Stimulated activated CD4-positive, alpha-beta T cell treated with anti-CD3 and anti-CD28 coated beads, Interleukin-15, amount 100 ng/mL, for 24 hours (primary cell): Measurements from ENCODE around the gene MRPL42.
"Not testable (repeated sequence)": the region's sequence is repeated elsewhere in the genome, so short reads cannot be mapped to it uniquely, and the experiment has no call there.

ENCODE experiments used
- DNase-seq: peaks from one replicate; pipeline ENCODE4 v3.0.0-alpha.2; 2020

Gene MRPL42

DNA sequence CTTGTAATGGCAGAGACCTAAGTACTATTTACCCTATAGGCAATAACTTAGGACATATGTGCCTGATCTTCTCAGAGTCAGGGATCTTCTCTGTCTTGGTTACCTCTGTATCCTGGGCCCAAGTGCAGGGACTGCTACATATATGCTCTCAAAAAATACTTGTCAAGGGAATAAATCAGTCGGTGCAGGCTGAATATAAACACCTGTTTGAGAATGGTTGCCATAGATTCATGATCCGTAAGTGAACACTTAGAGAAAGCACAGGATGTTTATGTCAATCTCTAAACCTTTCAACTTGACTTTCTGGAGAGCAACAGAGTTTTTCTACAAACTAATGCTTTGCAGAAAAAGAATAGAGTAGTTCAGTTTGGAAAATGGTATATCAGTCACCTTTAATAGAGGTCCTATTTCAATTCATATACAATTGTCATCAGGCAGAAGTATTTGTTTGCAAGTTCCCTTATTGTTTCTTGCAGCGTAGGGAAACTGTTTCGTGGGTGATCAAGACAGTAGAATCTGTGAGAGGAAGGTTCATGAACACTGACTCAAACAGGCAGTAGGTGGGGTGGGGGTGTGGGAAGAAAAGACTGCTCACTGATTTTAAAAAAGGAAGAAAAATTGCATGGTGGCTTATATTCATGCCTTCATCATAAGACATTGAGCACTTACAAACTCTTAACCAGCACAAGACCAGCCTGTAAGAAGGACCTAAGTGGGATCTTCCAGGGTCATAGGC lies 19.6 kb upstream of the MRPL42 start:
- peak; percentile 24 for DNase-seq

DNA sequence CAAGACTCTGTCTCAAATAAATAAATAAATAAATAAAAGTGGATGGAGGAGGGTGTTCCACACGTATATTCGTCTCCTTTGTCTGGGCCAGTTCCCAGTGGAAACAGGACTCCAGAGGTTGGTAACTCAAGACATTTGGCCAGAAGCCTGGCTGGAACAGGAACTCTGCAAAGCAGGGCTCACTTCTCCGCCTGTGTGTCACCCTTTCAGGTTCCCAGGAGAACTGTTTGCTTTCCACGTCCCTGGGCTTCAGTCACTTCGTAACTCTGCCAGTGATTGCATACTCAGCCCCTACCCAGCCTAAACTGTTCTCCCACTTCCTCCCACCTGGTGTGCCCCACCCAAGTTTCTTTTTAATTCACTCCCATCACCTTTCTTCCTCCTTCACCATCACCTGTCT lies 18.5 kb upstream of the MRPL42 start:
- no peak for DNase-seq

DNA sequence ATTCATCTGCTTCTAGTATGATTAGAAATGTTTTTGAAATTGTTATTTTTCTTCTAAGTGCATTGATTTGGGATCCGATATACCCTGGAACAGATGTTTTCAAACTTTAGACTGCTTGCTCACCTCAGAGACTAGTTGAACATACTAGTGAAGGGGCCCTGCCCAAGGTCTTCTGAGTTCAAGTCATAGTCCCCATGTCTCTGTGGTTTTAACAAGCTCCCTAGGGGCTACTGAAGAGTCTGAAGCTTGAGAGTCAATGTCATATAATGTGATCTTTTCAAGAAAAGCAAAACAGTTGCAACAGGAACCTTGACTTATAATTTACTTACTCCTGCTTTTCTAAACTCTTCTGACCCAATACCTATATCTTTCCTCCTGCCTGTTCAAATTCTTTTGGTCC lies 18.0 kb upstream of the MRPL42 start:
- no peak for DNase-seq

DNA sequence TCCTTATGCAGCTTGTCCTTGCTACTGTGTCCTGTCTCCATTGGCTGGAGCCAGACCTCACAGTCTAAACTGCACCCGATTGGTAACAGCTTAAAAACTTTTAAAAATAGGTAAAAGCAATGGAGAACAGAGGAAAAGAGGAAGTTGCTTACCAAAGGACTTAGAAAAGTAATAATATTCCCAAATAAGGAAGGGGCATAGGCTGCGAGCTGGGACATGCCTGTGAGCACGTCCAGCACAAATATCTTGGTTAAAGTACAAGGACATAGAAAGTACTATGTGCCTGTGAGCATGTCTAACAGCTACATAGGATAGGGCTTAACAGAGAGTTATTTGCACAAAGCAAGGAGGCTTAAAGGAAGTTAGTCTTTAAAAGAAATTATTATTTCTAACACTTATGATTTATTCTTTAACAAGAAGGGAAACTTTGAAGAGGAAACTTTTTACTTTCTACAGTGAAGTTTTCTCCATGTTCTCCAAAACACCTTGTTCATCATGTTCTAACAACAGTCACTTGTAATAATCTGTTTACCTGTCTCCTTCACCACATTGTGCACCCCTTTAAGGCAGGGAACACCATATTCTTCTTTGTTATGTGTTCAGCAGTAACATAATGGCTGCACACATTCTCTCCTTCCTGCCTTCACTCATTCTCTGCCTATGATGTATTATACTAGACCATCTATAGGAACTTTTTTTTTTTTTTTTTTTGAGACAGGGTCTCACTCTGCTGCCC lies 15.7 kb upstream of the MRPL42 start:
- no peak for DNase-seq

DNA sequence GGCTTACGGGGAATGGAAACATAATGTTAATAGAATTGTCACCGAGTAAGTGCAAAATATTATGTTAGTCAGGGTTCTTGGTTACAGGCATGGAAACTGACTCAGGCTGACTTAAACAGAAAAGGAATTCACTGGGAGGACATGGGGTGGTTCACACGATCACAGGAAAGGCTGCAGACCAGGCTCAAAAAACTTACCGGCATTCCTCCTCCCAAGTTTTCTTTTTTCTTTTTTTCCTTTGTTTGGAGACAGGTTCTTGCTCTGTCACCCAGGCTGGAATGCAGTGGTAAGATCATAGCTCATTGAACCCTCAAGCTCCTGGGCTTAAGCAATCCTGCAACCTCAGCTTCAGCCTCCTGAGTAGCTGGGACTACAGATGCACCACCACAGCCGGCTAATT lies 13.7 kb upstream of the MRPL42 start:
- no peak for DNase-seq

DNA sequence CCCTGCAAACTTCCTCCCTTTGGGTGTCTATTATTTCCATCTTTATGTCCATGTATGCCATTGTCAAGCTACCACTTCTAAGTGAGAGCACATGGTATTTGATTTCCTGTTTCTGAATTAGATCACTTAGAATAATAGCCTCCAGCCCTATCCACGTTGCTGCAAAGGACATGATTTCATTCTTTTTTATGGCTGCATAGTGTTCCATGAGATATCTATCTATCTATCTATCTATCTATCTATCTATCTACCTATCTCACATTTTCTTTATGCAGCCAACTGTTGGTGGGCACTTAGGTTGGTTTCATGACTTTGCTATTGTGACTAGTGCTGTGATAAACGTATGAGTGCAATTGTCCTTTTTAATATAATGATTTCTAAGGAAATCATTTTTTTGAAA lies 11.2 kb upstream of the MRPL42 start:
- no peak for DNase-seq

DNA sequence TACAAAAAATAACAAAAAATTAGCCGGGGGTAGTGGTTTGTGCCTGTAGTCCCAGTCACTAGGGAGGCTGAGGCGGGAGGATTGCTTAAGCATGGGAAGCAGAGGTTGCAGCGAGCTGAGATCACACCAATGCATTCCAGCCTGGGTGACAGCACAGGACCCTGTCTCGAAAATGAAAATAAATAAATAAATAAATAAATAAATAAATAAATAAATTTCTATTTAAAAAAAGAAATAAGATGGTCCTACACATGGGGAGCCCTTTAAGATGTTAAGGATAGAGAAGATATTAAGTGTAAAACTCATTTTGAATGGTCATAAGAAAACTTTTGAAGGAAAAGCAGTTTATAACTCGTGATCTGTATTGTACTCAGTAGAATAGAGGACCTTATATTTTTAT lies 8.2 kb upstream of the MRPL42 start:
- no peak for DNase-seq

DNA sequence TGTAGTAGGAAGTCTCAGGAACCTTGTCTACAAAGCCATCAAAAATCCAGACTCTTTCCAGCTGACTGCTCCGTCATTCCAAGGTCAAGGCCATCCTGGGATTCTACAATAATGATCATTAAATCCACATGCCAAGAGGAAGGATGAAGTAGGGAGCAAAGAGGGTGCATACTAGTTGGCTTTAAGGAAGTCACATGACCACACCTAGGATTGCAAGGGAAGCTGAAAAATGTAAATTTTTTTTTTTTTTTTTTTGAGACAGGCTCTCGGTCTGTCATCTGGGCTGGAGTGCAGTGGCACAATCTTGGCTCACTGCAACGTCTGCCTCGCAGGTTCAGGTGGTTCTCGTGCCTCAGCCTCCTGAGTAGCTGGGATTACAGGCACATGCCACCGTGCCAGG lies 7.3 kb upstream of the MRPL42 start:
- DNase-seq = no peak

DNA sequence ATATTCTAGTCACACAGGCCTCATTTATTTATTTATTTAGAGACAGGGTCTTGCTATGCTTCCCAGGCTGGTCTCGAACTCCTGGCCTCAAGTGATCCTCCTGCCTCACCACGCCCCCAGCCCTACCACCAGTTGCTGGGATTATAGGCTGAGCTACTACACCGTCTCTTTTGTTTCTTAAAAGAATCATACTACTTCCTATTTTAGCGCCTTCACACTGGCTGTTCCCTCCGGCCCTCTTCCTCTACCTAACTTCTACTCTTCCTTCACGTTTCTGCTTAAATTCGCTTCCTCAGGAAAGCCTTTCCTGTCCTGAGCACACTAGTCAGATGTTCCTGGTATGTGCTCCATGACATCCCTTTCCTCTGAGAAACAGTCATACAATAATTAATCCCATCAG lies 6.4 kb upstream of the MRPL42 start:
- no peak for DNase-seq

DNA sequence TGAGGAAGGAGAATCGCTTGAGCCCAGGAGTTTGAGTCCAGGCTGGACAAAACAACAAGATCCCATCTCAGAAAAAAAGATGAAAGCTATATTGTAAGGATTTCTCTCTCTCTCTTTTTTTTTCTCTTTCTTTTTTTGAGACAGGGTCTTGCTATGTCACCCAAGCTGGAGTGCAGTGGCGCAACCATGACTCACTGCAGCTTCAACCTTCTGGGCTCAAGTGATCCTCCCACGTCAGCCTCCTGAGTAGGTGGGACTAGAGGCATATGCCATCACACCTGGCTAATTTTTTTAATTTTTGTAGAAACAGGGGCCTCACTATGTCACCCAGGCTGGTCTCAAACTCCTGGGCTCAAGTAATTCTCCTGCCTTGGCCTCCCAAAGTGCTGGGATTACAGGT lies 5.8 kb upstream of the MRPL42 start:
- DNase-seq = no peak

DNA sequence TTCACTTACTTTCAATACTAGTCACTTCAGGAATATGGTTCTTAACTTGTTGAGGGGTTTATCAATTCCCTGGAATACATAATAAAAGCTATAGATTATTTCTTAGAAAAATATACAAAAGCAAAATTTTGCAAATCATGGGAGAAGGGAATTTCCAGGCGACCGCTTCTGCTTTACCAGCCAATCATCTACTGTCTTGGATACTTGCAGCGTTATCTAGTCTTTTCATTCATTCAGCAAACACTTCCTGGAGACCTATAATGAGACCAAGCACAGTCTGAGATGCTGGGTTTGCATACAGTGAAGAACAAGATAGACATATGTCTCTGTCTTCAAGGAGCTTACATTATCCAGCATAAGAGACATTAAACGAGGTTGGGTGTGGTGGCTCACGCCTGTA lies 1.5 kb upstream of the MRPL42 start:
- DNase-seq = no peak

DNA sequence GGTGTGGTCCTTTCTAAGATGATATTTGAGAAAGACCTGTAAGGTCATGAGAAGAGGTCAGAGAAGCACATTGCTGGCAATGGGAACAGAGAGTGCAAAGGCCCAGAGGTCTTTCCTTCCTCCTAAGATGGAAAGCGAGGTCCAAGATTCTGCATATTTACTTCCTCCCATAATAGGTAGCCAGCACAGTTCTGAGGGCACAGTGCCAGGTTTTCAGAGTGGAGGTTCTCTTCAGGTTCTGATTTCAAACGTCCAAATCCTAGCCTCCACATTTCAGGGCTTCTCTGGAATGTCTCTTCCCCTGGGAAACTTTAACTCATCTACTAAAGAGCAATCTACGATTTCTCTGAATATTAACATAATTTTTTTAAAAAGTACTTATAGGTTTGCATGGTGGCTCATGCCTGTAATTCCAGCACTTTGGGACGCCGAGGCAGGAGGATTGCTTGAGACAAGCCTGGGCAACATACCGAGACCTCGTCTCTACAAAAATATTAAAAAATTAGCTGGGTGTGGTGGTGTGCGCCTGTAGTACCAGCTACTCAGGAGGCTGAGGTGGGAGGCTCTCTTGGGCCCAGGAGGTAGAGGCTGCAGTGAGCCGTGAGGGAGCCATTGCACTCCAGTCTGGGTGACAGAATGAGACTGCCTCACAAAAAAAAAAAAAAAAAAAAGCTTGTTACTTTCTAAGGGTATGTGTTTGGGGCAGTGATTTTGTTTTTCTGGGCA lies 526 bp upstream of the MRPL42 start:
- no peak for DNase-seq

DNA sequence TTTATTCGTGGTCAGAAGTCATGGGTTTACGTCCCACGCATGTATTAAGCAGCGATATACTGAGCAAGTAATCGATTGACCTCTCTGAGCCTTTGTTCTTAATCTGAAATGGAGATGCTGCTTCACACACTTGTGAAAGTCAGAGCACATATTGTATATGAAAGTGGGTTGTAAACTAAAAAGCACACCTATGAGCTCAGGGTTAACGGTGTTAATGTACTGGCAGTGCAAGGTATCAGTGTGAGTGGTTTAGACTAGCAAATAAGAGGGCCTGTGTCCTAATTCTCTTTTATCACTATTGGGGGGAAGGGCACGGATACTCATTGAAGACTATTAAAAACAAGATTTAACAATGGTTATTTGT lies 676 bp downstream of the MRPL42 start:
- no peak for DNase-seq

DNA sequence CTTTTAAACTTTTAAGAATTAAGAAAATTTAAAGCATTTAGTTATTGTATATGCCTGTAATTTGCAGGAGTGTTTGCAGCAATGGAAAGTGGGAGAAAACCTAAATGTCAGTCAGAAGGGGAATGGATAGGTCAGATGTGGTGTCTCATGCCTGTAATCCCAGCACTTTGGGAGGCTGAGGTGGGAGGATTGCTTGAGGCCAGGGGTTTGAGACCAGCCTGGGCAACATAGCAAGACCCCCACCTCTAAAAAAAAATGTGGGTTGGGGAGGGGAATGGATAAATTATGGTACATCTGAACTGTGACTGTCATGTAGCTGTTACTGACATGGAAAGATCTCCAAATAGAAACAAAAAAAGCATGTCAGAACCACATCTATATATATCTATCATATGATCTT lies 2.1 kb downstream of the MRPL42 start:
- DNase-seq = no peak

DNA sequence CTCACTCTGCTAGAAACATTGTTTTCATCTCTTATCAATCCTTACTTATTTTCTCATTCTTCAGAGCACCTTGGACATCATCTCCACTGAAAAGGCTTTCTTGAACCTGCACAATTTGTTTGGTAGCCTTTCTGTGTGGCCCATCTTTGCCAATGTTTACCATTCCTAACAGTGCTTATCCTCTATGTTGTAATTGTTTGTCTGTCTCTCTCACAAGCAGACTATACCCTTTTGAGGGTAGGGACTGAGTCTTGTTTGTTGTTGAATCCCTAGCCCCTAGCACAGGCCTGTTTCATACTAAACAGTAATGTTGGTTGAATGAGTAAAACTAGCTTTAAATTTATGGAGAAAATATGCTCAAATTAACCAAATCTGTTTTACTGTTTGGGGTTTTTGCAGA lies 9.2 kb downstream of the MRPL42 start:
- DNase-seq = no peak

DNA sequence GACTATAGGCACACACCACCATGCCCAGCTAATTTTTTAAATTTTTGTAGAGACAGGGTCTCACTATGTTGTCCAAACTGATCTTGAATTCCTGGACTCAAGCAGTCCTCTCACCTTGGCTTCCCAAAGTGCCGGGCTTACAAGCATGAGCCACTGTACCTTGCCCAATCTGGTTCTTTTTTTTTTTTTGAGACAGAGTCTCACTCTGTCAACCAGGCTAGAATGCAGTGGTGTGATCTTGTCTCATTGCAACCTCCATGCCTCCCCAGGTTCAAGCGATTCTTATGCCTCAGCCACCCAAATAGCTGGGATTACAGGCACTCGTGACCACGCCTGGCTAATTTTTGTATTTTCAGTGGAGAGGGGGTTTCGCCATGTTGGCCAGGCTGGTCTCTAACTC lies 15.4 kb downstream of the MRPL42 start:
- DNase-seq = no peak

DNA sequence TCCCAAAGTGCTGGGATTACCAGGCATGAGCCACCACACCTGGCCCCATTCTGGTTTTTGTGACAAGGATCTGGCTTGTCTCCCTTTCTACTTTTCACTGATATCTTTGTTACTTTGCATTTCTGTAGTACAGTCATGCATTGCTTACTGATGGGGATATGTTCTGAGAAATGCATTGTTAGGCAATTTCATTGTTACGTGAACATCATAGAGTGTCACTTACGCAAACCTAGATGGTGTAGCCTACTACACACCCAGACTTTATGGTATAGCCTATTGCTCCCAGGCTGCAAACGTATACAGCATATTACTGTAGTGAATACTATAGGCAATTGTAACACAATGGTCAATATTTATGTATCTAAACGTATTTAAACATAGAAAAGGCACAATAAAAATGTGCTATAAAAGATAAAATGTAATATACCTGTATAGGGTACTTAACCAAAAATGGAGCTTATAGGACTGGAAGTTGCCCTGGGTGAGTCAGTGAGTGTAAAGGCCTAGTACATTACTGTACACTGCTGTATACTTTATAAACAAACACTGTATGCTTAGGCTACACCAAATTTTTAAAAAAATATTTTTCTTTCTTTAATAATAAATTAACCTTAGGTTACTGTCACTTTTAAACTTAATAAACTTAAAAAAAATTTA lies 16.0 kb downstream of the MRPL42 start:
- no peak for DNase-seq

DNA sequence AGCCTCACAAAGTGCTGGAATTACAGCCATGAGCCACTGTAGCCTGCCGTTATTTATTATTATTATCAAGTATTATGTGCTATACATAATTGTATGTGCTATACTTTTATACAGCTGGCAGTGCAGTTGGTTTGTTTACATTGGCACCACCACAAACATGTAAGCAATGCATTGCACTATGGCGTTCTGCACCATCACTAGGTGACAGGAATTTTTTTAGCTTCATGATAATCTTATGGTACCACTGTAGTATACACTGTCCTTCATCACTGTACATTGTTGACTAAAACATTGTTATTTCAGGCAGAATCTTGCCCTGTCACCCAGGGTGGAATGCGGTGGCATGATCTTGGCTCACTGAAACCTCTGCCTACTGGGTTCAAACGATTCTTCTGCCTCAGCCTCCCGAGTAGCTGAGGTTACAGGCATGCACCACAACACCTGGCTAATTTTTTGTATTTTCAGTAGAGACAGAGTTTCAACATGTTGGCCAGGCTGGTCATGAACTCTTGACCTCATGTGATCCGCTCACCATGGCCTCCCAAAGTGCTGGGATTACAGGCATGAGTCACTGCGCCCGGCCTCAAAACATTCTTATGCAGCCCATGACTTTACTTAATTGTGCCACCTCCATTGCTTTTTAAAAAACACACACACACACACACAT lies 17.1 kb downstream of the MRPL42 start:
- DNase-seq = no peak

DNA sequence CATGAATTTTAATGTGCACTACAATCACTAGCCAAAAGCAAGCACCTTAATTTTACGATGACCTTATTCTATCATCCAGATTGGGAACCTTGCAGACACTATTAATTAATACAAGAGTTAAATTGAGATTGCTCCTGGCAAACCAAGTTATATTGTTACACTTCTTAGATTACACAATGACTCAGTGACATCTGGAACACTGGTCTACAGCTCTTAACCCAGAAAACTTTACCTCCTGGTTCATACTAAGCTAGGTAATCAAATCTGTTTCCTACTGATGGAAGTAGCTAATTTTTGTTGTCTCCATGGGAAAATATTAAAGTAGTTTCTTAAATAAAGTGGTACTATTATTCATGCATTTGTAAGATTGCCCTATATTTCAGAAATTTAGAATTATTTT lies 25.5 kb downstream of the MRPL42 start:
- not testable (repeated sequence) for DNase-seq

DNA sequence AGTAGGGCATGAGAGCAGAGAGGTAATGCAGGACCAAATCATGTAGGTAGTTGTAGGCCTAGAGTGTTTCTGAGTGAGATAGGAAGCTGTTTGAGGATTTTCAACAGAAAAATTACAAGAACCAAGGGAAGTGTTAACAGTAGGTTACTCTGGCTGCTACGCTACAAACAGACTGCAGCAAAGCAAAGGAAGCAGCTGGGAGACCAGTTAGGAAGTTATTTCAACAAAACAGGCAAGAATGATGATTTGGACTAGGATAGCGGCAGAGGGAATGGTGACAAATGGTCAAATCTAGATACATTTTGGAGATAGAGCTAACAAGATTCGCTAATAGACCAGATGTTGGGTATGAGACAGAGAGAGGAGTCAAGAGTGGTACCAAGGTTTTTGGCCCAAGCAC lies 26.8 kb downstream of the MRPL42 start:
- no peak for DNase-seq

DNA sequence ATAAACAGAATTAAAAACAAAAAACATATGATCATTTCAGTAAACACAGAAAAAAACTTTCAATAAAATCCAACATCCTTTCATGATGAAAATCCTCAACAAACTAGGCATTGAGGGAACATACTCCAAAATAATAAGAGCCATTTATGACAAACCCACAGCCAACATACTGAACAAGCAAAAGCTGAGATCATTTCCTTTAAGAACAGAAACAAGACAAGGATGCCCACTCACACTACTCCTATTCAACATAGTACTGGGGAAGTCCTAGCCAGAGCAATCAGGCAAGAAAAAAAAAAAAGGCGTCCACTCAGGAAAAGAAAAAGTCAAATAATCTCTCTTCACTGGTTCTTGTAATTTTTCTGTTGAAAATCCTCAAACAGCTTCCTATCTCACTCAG lies 30.1 kb downstream of the MRPL42 start:
- no peak for DNase-seq

DNA sequence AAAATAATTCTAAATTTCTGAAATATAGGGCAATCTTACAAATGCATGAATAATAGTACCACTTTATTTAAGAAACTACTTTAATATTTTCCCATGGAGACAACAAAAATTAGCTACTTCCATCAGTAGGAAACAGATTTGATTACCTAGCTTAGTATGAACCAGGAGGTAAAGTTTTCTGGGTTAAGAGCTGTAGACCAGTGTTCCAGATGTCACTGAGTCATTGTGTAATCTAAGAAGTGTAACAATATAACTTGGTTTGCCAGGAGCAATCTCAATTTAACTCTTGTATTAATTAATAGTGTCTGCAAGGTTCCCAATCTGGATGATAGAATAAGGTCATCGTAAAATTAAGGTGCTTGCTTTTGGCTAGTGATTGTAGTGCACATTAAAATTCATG lies 31.5 kb downstream of the MRPL42 start:
- not testable (repeated sequence) for DNase-seq

DNA sequence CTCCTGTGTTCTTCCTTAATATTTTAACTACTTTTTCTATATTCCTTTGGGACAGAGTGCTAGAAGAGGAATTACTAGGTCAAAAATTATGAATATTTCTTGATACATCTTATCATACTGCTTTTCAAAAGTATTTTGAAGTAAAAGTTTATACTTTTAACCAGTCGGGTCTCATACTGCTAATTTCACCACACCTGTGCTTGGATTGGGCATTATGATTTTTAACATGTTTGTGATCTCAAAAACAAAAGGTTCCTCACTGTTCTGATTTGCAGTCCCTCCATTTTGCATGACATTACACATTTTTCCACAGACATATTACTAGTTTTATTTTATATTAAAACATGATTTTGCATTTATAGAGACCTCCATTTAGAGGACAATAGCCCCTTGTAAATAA lies 32.9 kb downstream of the MRPL42 start:
- no peak for DNase-seq
